Stomach (tissue), 19 donors: Measurements from ENCODE around the gene ELAVL2. TPM values are rescaled to one million over a fixed set of nuclear protein-coding genes. Genes with fewer than 3 reads are reported as not detected.

Source experiments
- DNase-seq, 2 donors: peaks; one replicate each; pipeline versions ENCODE4 v3.0.0 to v3.0.0-alpha.2; 2013 to 2019
- H3K27ac ChIP-seq, 5 donors: fragments of 200-600 bp in 4 of 5; sonication (generic) in 4 of 5; one replicate each; pipeline ENCODE4 v1.5.1; 2013 to 2019; ENCODE audit warnings: mild to moderate bottlenecking in 1 of 5, moderate library complexity in 1 of 5
- H3K27me3 ChIP-seq, 3 donors: fragments of 200-600 bp; sonication (generic); one replicate each; pipeline ENCODE4 v1.5.1; 2017 to 2019; ENCODE audit warnings: mixed run types in 1 of 3
- H3K36me3 ChIP-seq, 4 donors: fragments of 200-600 bp; sonication (generic); 1 replicate in 3 of 4; 2 replicates in 1 of 4; pipeline ENCODE4 v1.5.1; 2016 to 2019
- H3K4me1 ChIP-seq, 4 donors: fragments of 200-600 bp; sonication (generic); one replicate each; pipeline ENCODE4 v1.5.1; 2016 to 2019
- H3K4me3 ChIP-seq, 4 donors: fragments of 200-600 bp; sonication (generic) in 3 of 4; one replicate each; pipeline ENCODE4 v1.5.1; 2016 to 2019; ENCODE audit warnings: mild to moderate bottlenecking in 1 of 4
- H3K9me3 ChIP-seq, 4 donors: fragments of 200-600 bp; sonication (generic); one replicate each; pipeline ENCODE4 v1.5.1; 2016 to 2019
- EP300 ChIP-seq: sonication (generic); formaldehyde crosslinking; IDR thresholded peaks from one replicate; pipeline ENCODE4 v1.6.1; 2017; ENCODE audit warnings: antibody characterized with exemption
- POLR2A ChIP-seq, 4 donors: fragments of 450-650 bp; IDR thresholded peaks; one replicate each; pipeline ENCODE4 v1.6.1; 2016; ENCODE audit warnings: antibody characterized with exemption in 4 of 4, control low read depth in 2 of 4, mild to moderate bottlenecking in 1 of 4, moderate library complexity in 1 of 4
- POLR2AphosphoS5 ChIP-seq, 3 donors: sonication (generic); formaldehyde crosslinking; IDR thresholded peaks; one replicate each; pipeline ENCODE4 v1.6.1; 2016; ENCODE audit warnings: antibody characterized with exemption in 3 of 3
- WGBS, 5 donors: extraction: QIAGEN DNeasy Blood & Tissue Kit in 3 of 5; methylation state at CpG; one replicate each; pipeline versions ENCODE4 v1.1.5 to v1.1.7; 2013 to 2018; 5-methylcytosine and 5-hydroxymethylcytosine counted together
- intact Hi-C: fragments of 100-400 bp; cut with DNase I; formaldehyde crosslinking; loops from one replicate; pipeline ENCODE4 v1.15.1; 2023; ENCODE audit warnings: low total_unique reads
- long read RNA-seq, 10 donors: transcript quantifications; one replicate each; lab custom pipeline, GENCODE V29; 2026
- polyA plus RNA-seq, 3 donors: library from polyadenylated mRNA; stranded (reverse); fragments of 200-250 nt; gene quantifications; one replicate each; pipeline ENCODE4 v1.2.3, GENCODE V29; 2013
- total RNA-seq, 5 donors: library from RNA; depleted of rRNA; stranded (reverse); fragments of >200 nt; gene quantifications; one replicate each; pipeline versions ENCODE4 v1.1.0 to v1.2.3, GENCODE V29; 2014 to 2016
- TF ChIP-seq, protein P1 (sequence below), 7 experiments: fragments of 450-650 bp in 4 of 7; fragments of 200-600 bp in 3 of 7; sonication (generic) in 3 of 7; IDR thresholded peaks; one replicate each; pipeline ENCODE4 v1.5.1; 2016 to 2019; ENCODE audit warnings: antibody characterized with exemption in 7 of 7, control low read depth in 2 of 7, mild to moderate bottlenecking in 1 of 7
- donor health status: healthy with polysubstance abuse.
- donor health status: Bipolar disorder and iron deficiency.
- donor health status: healthy.

Gene ELAVL2
- total RNA-seq (1 to 10 TPM in 1 of 5 donors, not detected in 4; 1.1 TPM), polyA plus RNA-seq (under 1 TPM in 2 of 3 donors, not detected in 1; 0.06 to 0.18 TPM)
- long read RNA-seq, donor 1, result 0 reads
- long read RNA-seq, donor 2, result 0 reads
- long read RNA-seq, donor 3, result 0 reads
- long read RNA-seq, donor 4, result 0 reads
- long read RNA-seq, donor 5, result 0 reads
- long read RNA-seq, donor 6, result 0 reads
- long read RNA-seq, donor 7, result 0 reads
- long read RNA-seq, donor 8, result 0 reads
- long read RNA-seq, donor 9, result 0 reads
- long read RNA-seq, donor 10, result 0 reads

DNA sequence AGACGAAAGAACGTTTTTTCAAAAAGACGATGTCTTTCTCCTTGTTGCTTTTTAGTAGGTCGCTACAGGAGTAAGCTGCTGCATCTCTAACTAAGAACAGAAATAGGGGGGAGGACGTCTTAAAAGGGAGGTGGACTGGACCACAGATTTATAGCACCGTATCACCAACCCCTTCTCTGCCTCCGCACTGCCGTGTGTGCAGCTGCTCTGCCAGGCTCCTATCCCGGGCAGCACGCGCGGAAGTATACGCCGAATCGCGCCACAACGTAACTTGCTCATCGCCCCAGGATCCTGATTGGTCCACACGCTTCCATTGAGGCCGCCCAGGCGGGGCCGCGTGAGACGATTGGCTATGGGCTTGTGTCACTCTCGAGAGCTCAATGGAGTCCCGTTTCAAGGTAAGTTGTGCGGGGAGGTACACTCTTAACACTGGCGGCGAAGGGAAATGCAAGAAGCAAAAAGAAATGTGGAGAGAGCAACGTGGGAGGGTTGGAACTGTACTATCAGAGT is at the start of gene ELAVL2:
Gene ELAVL2 (minus strand): TSS at position 121 of the 510 bp plus-strand sequence. CDS start 64,006 bp downstream, outside the sequence.
- 5 to 7% (median 5%) methylated on average over 30 of the region's 30 CpGs for WGBS, 5 donors
- peak within 1 kb of the TSS; percentile 26 to 40 (median 34) for H3K4me3 ChIP-seq
- peaks cover 20 to 98% (median 75%) of the 10 kb centered on the region in 3 donors for H3K27me3 ChIP-seq

DNA sequence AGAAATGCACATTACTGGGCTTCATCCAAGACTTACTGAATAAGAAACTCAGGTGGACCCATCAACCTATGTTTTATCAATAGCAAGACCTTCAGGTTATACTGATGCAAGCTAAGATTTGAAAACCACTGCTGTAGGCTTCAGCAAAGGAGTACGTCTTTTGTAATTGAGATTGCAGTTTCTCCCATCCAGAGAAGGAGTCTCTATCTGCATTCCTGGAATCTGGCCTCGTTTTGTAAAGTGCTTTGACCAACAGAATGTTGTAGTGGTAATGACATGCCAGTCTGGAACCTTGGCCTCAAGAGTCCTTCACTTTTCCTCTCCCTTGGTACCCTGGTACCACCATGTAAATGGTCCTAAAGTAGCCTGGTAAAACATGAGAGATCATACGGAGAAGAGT is 32.2 kb upstream of the ELAVL2 start:
- H3K27me3 ChIP-seq, result peaks cover 0 to 4% (median 0%) of the 10 kb centered on the region in 3 donors
- peaks cover 0 to 10% (median 0%) of the 10 kb centered on the region in 4 donors for H3K9me3 ChIP-seq
- no peaks in the 10 kb centered on the region for H3K4me1 ChIP-seq
- H3K27ac ChIP-seq, result no peak overlapping the region
- H3K36me3 ChIP-seq, result no peaks in the 10 kb centered on the region
- TF ChIP-seq, protein P1, sequence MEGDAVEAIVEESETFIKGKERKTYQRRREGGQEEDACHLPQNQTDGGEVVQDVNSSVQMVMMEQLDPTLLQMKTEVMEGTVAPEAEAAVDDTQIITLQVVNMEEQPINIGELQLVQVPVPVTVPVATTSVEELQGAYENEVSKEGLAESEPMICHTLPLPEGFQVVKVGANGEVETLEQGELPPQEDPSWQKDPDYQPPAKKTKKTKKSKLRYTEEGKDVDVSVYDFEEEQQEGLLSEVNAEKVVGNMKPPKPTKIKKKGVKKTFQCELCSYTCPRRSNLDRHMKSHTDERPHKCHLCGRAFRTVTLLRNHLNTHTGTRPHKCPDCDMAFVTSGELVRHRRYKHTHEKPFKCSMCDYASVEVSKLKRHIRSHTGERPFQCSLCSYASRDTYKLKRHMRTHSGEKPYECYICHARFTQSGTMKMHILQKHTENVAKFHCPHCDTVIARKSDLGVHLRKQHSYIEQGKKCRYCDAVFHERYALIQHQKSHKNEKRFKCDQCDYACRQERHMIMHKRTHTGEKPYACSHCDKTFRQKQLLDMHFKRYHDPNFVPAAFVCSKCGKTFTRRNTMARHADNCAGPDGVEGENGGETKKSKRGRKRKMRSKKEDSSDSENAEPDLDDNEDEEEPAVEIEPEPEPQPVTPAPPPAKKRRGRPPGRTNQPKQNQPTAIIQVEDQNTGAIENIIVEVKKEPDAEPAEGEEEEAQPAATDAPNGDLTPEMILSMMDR (IDR thresholded peaks at IDR 0.05), result no peak
- no peak for TF ChIP-seq EP300
- no peak for TF ChIP-seq POLR2A (IDR thresholded peaks at IDR 0.05)
- TF ChIP-seq POLR2AphosphoS5 (IDR thresholded peaks at IDR 0.05), result no peak
- DNase-seq, result no peak
- 62 to 73% (median 68%) methylated on average over 3 of the region's 3 CpGs for WGBS, 5 donors
- intact Hi-C loops, result loop anchor here (10.0 kb wide), 1 partner anchor 47 kb away; no protein-coding TSS in a partner anchor
- no peak overlapping the region for H3K4me3 ChIP-seq

More for the DNA sequence above, at the start of gene ELAVL2:
- no peak for TF ChIP-seq EP300
- TF ChIP-seq, protein P1 (IDR thresholded peaks at IDR 0.05), result no peak
- peak in 1 of 3 donors; percentile 5 for TF ChIP-seq POLR2AphosphoS5 (IDR thresholded peaks at IDR 0.05)
- Histone ChIP-seq H3K27ac (no peak within 1 kb of the TSS), H3K4me1 (peaks cover 8 to 46% (median 21%) of the 10 kb centered on the region in 4 donors), H3K9me3 (peaks cover 0 to 35% (median 4%) of the 10 kb centered on the region in 4 donors), H3K36me3 (no peaks in the 10 kb centered on the region)
- peak; percentile 65 to 97 for DNase-seq
- intact Hi-C loops, result no loop called here

DNA sequence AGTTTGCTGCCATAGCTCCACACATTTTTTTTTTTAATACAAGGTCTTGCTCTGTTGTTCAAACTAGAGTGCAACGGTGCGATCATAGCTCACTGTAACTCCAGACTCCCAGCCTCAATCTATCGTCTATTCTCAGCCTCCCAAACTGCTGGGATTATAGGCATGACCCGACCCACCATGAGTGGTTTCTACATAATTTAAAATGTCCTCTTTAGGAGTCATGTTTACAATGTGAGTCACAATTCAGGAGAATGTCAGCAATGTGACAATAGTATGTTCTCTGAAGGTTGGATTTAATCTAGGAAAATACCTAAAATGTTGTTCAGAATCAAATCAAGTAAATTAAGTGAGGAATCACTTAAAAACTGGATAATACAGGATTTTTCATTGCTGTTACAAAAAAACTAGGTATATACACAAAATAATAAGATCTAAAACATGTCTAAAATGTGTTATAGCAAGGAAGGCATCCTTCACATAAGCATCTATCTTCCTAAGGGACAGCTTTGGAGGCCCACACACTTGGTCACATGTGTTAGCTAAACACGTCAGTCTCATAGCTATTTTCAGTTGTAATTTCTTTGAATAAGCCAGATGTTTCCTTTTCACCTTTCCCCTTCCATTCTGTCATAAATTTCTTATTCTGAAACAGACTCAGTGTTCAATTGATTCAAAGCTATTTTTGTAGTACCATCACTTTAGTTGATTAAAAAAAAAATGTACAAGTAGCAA is 30.0 kb upstream of the ELAVL2 start:
- Histone ChIP-seq H3K36me3 (no peaks in the 10 kb centered on the region), H3K4me3 (no peak overlapping the region), H3K27me3 (peaks cover 0 to 20% (median 5%) of the 10 kb centered on the region in 3 donors), H3K4me1 (peaks cover 0 to 6% (median 5%) of the 10 kb centered on the region in 4 donors), H3K9me3 (peaks cover 0 to 6% (median 3%) of the 10 kb centered on the region in 4 donors), H3K27ac (no peak overlapping the region)
- intact Hi-C loops, result loop anchor here (10.0 kb wide), 1 partner anchor 49 kb away; no protein-coding TSS in a partner anchor
- DNase-seq, result no peak
- TF ChIP-seq EP300, result no peak
- WGBS, 5 donors, result 66 to 75% (median 72%) methylated on average over 5 of the region's 5 CpGs

DNA sequence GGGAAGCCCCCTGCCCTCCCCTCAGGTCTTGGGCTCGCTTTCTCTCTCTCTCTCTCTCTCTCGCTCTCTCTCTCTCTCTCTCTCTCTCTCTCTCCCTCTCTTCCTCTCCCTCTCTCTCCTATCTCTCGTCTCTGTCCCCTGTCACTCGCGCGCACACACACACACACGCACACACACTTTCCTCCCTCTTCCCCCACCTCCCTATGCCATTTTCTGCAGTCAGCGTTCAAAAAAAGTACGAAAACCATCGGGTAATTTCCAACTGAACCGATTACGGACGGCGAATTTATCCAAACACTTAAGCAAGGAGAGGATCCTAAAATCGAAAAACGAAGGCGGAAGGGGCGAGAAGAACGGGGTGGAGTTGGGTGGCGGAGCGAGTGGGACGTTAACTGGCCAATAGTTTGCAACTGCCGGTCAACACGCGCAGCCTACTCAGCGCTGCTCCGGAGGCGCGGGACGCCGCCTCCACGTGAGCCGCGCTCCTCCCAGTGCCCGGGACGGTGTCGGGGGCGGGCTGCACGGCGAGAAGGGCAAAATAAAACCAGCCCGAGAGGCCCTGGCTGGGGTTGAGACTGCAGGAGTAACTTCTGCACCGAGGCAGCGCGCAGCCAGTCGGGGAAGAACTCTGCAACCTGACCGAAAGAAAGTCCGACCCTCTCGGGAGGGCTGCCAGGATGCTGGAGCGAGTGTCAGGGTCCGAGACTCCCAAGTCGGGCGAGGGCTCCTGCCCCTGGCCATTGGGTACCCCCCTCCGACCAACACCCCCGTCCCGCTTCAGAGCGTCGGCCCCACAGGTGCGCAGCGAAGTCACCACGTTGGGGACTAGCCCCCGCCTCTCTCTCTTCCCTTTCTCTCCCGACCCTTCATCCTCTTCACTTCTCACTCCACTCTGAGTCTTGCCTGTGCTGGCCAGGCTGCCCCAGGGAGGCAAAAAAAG is 24.9 kb upstream of the ELAVL2 start:
- TF ChIP-seq, protein P1 (IDR thresholded peaks at IDR 0.05), result no peak
- no peak for TF ChIP-seq EP300
- no peak for TF ChIP-seq POLR2A (IDR thresholded peaks at IDR 0.05)
- TF ChIP-seq POLR2AphosphoS5 (IDR thresholded peaks at IDR 0.05), result no peak
- no peak overlapping the region for H3K27ac ChIP-seq
- peak overlapping the region; percentile 23 to 49 (median 39) for H3K4me3 ChIP-seq
- 4 to 8% (median 7%) methylated on average over 56 to 61 of the region's 62 CpGs for WGBS, 5 donors
- peaks cover 0 to 55% (median 24%) of the 10 kb centered on the region in 3 donors for H3K27me3 ChIP-seq
- intact Hi-C loops, result loop anchor here (10.0 kb wide), 1 partner anchor 54 kb away; no protein-coding TSS in a partner anchor
- peak in 1 of 2 donors; percentile 62 for DNase-seq
- H3K9me3 ChIP-seq, result peaks cover 0 to 6% (median 0%) of the 10 kb centered on the region in 4 donors
- H3K36me3 ChIP-seq, result no peaks in the 10 kb centered on the region
- H3K4me1 ChIP-seq, result peaks cover 0 to 23% (median 12%) of the 10 kb centered on the region in 4 donors
